HUES48 (cell line): ENCODE results near the gene ARMH2.

ENCODE experiments used
- H3K27ac ChIP-seq: one replicate; pipeline ENCODE4 v1.7.0; 2013; ENCODE audit warnings: low read depth, low read length, inconsistent platforms
- H3K27me3 ChIP-seq: 2 replicates; pipeline ENCODE4 v1.6.1; 2013; ENCODE audit warnings: mild to moderate bottlenecking, low read length; ENCODE audit not compliant: control insufficient read depth, insufficient read depth
- H3K36me3 ChIP-seq: 2 replicates; pipeline ENCODE4 v1.6.1; 2013; ENCODE audit warnings: low read length; ENCODE audit not compliant: control insufficient read depth, insufficient read depth
- H3K4me1 ChIP-seq: 2 replicates; pipeline ENCODE4 v1.6.1; 2013; ENCODE audit warnings: mild to moderate bottlenecking, low read length; ENCODE audit not compliant: control insufficient read depth, insufficient read depth
- H3K4me3 ChIP-seq: 2 replicates; pipeline ENCODE4 v1.5.1; 2013; ENCODE audit warnings: mild to moderate bottlenecking, low read depth, low read length
- H3K9ac ChIP-seq: 2 replicates; pipeline ENCODE4 v1.6.1; 2013; ENCODE audit warnings: mild to moderate bottlenecking, low read depth, low read length, moderate library complexity
- H3K9me3 ChIP-seq: 2 replicates; pipeline ENCODE4 v1.6.1; 2013; ENCODE audit warnings: low read length; ENCODE audit not compliant: control insufficient read depth, insufficient read depth

ARMH2 gene

GRCh38 chr6:24798740-24799540 lies at the start of gene ARMH2:
Gene ARMH2, minus strand, starts transcription at chr6:24798917. Its CDS starts 60 bp downstream, at chr6:24798857.
- H3K9me3 ChIP-seq: no peaks in the 10 kb centered on the region
- H3K27ac ChIP-seq: no peak within 1 kb of the TSS
- H3K4me1 ChIP-seq: peaks cover 5% of the 10 kb centered on the region; the same call in 1 of the 2 replicates

GRCh38 chr6:24848461-24848860 lies 49.7 kb upstream of the ARMH2 start:
- Histone ChIP-seq H3K27me3 (no peaks in the 10 kb centered on the region), H3K36me3 (peaks cover 3% of the 10 kb centered on the region; the same call in 1 of the 2 replicates), H3K4me1 (no peaks in the 10 kb centered on the region)

More at GRCh38 chr6:24798740-24799540, at the start of gene ARMH2:
- no peaks in the 10 kb centered on the region for H3K27me3 ChIP-seq
- no peak within 1 kb of the TSS for H3K4me3 ChIP-seq
- no peaks in the 10 kb centered on the region for H3K36me3 ChIP-seq
- H3K9ac ChIP-seq: no peak within 1 kb of the TSS

GRCh38 chr6:24847402-24847801 lies 48.7 kb upstream of the ARMH2 start:
- no peak overlapping the region for H3K27ac ChIP-seq
- H3K4me3 ChIP-seq: no peak overlapping the region
- no peaks in the 10 kb centered on the region for H3K9me3 ChIP-seq
- H3K9ac ChIP-seq: no peak overlapping the region
- no peaks in the 10 kb centered on the region for H3K4me1 ChIP-seq
- H3K36me3 ChIP-seq: peaks cover 7% of the 10 kb centered on the region; the same call in 1 of the 2 replicates
- H3K27me3 ChIP-seq: no peaks in the 10 kb centered on the region

More at GRCh38 chr6:24848461-24848860, 49.7 kb upstream of the ARMH2 start:
- no peak overlapping the region for H3K9ac ChIP-seq
- H3K9me3 ChIP-seq: no peaks in the 10 kb centered on the region
- no peak overlapping the region for H3K27ac ChIP-seq
- no peak overlapping the region for H3K4me3 ChIP-seq

- peaks cover 7% of the 10 kb centered on the region; the same call in 1 of the 2 replicates for H3K36me3 ChIP-seq
- H3K27me3 ChIP-seq: no peaks in the 10 kb centered on the region
- H3K9ac ChIP-seq: no peak overlapping the region
- H3K4me1 ChIP-seq: no peaks in the 10 kb centered on the region
- no peaks in the 10 kb centered on the region for H3K9me3 ChIP-seq
- no peak overlapping the region for H3K4me3 ChIP-seq
- no peak overlapping the region for H3K27ac ChIP-seq
These were observed 46.9 kb upstream of the ARMH2 start for GRCh38 chr6:24845578-24845977.

GRCh38 chr6:24844903-24845302 lies 46.2 kb upstream of the ARMH2 start:
- no peak overlapping the region for H3K27ac ChIP-seq
- H3K4me1 ChIP-seq: no peaks in the 10 kb centered on the region
- H3K27me3 ChIP-seq: no peaks in the 10 kb centered on the region
- peaks cover 7% of the 10 kb centered on the region; the same call in 1 of the 2 replicates for H3K36me3 ChIP-seq
- no peak overlapping the region for H3K9ac ChIP-seq
- no peaks in the 10 kb centered on the region for H3K9me3 ChIP-seq
- H3K4me3 ChIP-seq: no peak overlapping the region

GRCh38 chr6:24844061-24844460 lies 45.3 kb upstream of the ARMH2 start:
- Histone ChIP-seq H3K4me3 (no peak overlapping the region), H3K36me3 (peaks cover 5% of the 10 kb centered on the region; the same call in 1 of the 2 replicates), H3K9ac (no peak overlapping the region), H3K9me3 (no peaks in the 10 kb centered on the region), H3K4me1 (no peaks in the 10 kb centered on the region), H3K27ac (no peak overlapping the region), H3K27me3 (no peaks in the 10 kb centered on the region)

GRCh38 chr6:24840187-24840586 lies 41.5 kb upstream of the ARMH2 start:
- no peak overlapping the region for H3K4me3 ChIP-seq
- H3K4me1 ChIP-seq: no peaks in the 10 kb centered on the region
- no peaks in the 10 kb centered on the region for H3K27me3 ChIP-seq
- peaks cover 5% of the 10 kb centered on the region; the same call in 1 of the 2 replicates for H3K36me3 ChIP-seq
- H3K9me3 ChIP-seq: no peaks in the 10 kb centered on the region
- no peak overlapping the region for H3K9ac ChIP-seq
- H3K27ac ChIP-seq: no peak overlapping the region

- H3K36me3 ChIP-seq: peaks cover 5% of the 10 kb centered on the region; the same call in 1 of the 2 replicates
- H3K9ac ChIP-seq: no peak overlapping the region
- H3K27ac ChIP-seq: no peak overlapping the region
These were observed 40.3 kb upstream of the ARMH2 start for GRCh38 chr6:24838994-24839393.

GRCh38 chr6:24838081-24838480 lies 39.4 kb upstream of the ARMH2 start:
- no peak overlapping the region for H3K27ac ChIP-seq
- 0 out of 2 replicates have a peak, but pooled peaks cover 5% of the 10 kb centered on the region for H3K36me3 ChIP-seq
- no peak overlapping the region for H3K4me3 ChIP-seq
- H3K9ac ChIP-seq: no peak overlapping the region
- no peaks in the 10 kb centered on the region for H3K9me3 ChIP-seq
- H3K27me3 ChIP-seq: no peaks in the 10 kb centered on the region
- no peaks in the 10 kb centered on the region for H3K4me1 ChIP-seq

More at GRCh38 chr6:24838994-24839393, 40.3 kb upstream of the ARMH2 start:
- Histone ChIP-seq H3K4me1 (no peaks in the 10 kb centered on the region), H3K9me3 (no peaks in the 10 kb centered on the region), H3K4me3 (no peak overlapping the region), H3K27me3 (no peaks in the 10 kb centered on the region)

GRCh38 chr6:24836109-24836508 lies 37.4 kb upstream of the ARMH2 start:
- H3K4me1 ChIP-seq: 0 out of 2 replicates have a peak, but pooled peaks cover 3% of the 10 kb centered on the region
- no peak overlapping the region for H3K4me3 ChIP-seq
- H3K27ac ChIP-seq: no peak overlapping the region
- H3K36me3 ChIP-seq: no peaks in the 10 kb centered on the region
- H3K9ac ChIP-seq: no peak overlapping the region
- no peaks in the 10 kb centered on the region for H3K27me3 ChIP-seq
- H3K9me3 ChIP-seq: no peaks in the 10 kb centered on the region

GRCh38 chr6:24833711-24834386 lies 35.1 kb upstream of the ARMH2 start:
- H3K27me3 ChIP-seq: no peaks in the 10 kb centered on the region
- no peaks in the 10 kb centered on the region for H3K36me3 ChIP-seq
- H3K4me3 ChIP-seq: no peak overlapping the region
- H3K9ac ChIP-seq: no peak overlapping the region
- no peaks in the 10 kb centered on the region for H3K9me3 ChIP-seq
- peaks cover 8% of the 10 kb centered on the region; the same call in 1 of the 2 replicates for H3K4me1 ChIP-seq
- H3K27ac ChIP-seq: no peak overlapping the region
